ENCODE results near the gene GRPEL2. TPM values are rescaled to one million over a fixed set of nuclear protein-coding genes. Genes with fewer than 3 reads are reported as not detected.

Gene GRPEL2
- total and polyA plus RNA-seq, 2 experiments from 2014 or later, result 20.2 to 62.2 TPM

GRCh38 chr5:149370878-149371277 is 25.6 kb downstream of the GRPEL2 start (continued):
- TF ChIP-seq ZNF462 (CRISPR knock-in tag; IDR thresholded peaks at IDR 0.05), result no peak

GRCh38 chr5:149371296-149371962 is 26.1 kb downstream of the GRPEL2 start:
- H3K27ac Mint-ChIP-seq, result no peak overlapping the region
- H4K20me1 ChIP-seq (replicated peaks; ENCODE audit: insufficient read depth), result no peaks in the 10 kb centered on the region; the same call in 1 of the 2 replicates
- peaks cover 4% of the 10 kb centered on the region; the same call in 2 of the 3 replicates for H3K36me3 Mint-ChIP-seq (ENCODE audit: low read depth)
- H3K27me3 Mint-ChIP-seq (ENCODE audit: insufficient read depth, low read depth, poor library complexity), result peaks cover 9% of the 10 kb centered on the region
- no peaks in the 10 kb centered on the region; the same call in 1 of the 2 replicates for H3K9me2 ChIP-seq (ENCODE audit: insufficient read depth)
- H2AFZ ChIP-seq, result peak overlapping the region; percentile 45; the same call in 1 of the 2 replicates
- H3K79me2 ChIP-seq (replicated peaks; ENCODE audit: insufficient read depth), result no peaks in the 10 kb centered on the region
- DNase-seq (ENCODE audit: low spot score), result peak; percentile 91
- H3K4me3 Mint-ChIP-seq, result no peak overlapping the region
- peak; percentile 90 for ATAC-seq
- no peaks in the 10 kb centered on the region for H3K9me3 Mint-ChIP-seq
- TF ChIP-seq POLR2AphosphoS5 (IDR thresholded peaks at IDR 0.05; ENCODE audit: low read depth) (no peak), CTCF (conservative IDR thresholded peaks at IDR 0.05; ENCODE audit: low read depth in 2 of 2) (peak; percentile 71 to 88), ZNF462 (CRISPR knock-in tag; IDR thresholded peaks at IDR 0.05) (no peak), CREB1 (CRISPR knock-in tag; IDR thresholded peaks at IDR 0.05; ENCODE audit: low read depth) (no peak)
- H3K4me3 ChIP-seq, result no peak overlapping the region
- peaks cover 3% of the 10 kb centered on the region; the same call in 1 of the 2 replicates for H3K4me1 ChIP-seq (ENCODE audit: insufficient read depth)
- H3K4me2 ChIP-seq, result no peak overlapping the region
- no peak overlapping the region for H3K27ac ChIP-seq (ENCODE audit: low read depth)
- no peaks in the 10 kb centered on the region for H3K36me3 ChIP-seq (ENCODE audit: insufficient read depth)
- no peaks in the 10 kb centered on the region for H3F3A ChIP-seq (replicated peaks; ENCODE audit: low read depth)
- peaks cover 26% of the 10 kb centered on the region for H3K4me1 Mint-ChIP-seq
- H3K27me3 ChIP-seq (ENCODE audit: insufficient read depth), result no peaks in the 10 kb centered on the region
